WTC11 (cell line): ENCODE data around the gene OSBPL6.
"Not testable (repeated sequence)": the region's sequence is repeated elsewhere in the genome, so short reads cannot be mapped to it uniquely, and the experiment has no call there.

Source experiments
- ATF3 ChIP-seq: sonication (generic); formaldehyde crosslinking; conservative IDR thresholded peaks from 2 replicates; pipeline ENCODE4 v1.8.1; 2022; ENCODE audit warnings: mild to moderate bottlenecking, missing genetic modification reagents
- CBFB ChIP-seq: sonication (generic); formaldehyde crosslinking; IDR thresholded peaks from 2 replicates; pipeline ENCODE4 v1.8.1; 2022; ENCODE audit warnings: mild to moderate bottlenecking, low read depth, missing genetic modification reagents
- CREM ChIP-seq: sonication (generic); formaldehyde crosslinking; IDR thresholded peaks from 2 replicates; pipeline ENCODE4 v1.8.1; 2022; ENCODE audit warnings: mild to moderate bottlenecking, missing genetic modification reagents, moderate library complexity
- CTCF ChIP-seq: fragments of 200-600 bp; IDR thresholded peaks from 2 replicates; pipeline ENCODE4 v1.8.0; 2022; ENCODE audit warnings: antibody characterized with exemption
- ELF4 ChIP-seq: sonication (generic); formaldehyde crosslinking; IDR thresholded peaks from 2 replicates; pipeline ENCODE4 v1.8.1; 2022; ENCODE audit warnings: low read depth, mild to moderate bottlenecking, moderate library complexity, missing genetic modification reagents
- ETV6 ChIP-seq: sonication (generic); formaldehyde crosslinking; IDR thresholded peaks from 2 replicates; pipeline ENCODE4 v1.8.1; 2022; ENCODE audit warnings: mild to moderate bottlenecking, missing genetic modification reagents
- NR2C2 ChIP-seq: sonication (generic); formaldehyde crosslinking; IDR thresholded peaks from 2 replicates; pipeline ENCODE4 v1.8.0; 2022; ENCODE audit warnings: mild to moderate bottlenecking, missing genetic modification reagents
- SP1 ChIP-seq: sonication (generic); formaldehyde crosslinking; conservative IDR thresholded peaks from 2 replicates; pipeline ENCODE4 v1.8.1; 2022; ENCODE audit warnings: missing genetic modification reagents
- USF2 ChIP-seq: sonication (generic); formaldehyde crosslinking; IDR thresholded peaks from 2 replicates; pipeline ENCODE4 v1.8.1; 2023; ENCODE audit warnings: mild to moderate bottlenecking, missing genetic modification reagents, moderate library complexity
- ZNF263 ChIP-seq: sonication (generic); formaldehyde crosslinking; IDR thresholded peaks from 2 replicates; pipeline ENCODE4 v1.8.1; 2022; ENCODE audit warnings: low read depth, mild to moderate bottlenecking, moderate library complexity, missing genetic modification reagents
- TF ChIP-seq, protein P1 (sequence below): fragments of 250-450 bp; sonication (Bioruptor Pico); IDR thresholded peaks from 2 replicates; pipeline ENCODE4 v1.8.0; 2021; ENCODE audit warnings: mild to moderate bottlenecking
- TF ChIP-seq, protein P2 (sequence below): sonication (generic); formaldehyde crosslinking; IDR thresholded peaks from 2 replicates; pipeline ENCODE4 v1.8.1; 2023; ENCODE audit warnings: mild to moderate bottlenecking, missing genetic modification reagents, borderline replicate concordance

DNA sequence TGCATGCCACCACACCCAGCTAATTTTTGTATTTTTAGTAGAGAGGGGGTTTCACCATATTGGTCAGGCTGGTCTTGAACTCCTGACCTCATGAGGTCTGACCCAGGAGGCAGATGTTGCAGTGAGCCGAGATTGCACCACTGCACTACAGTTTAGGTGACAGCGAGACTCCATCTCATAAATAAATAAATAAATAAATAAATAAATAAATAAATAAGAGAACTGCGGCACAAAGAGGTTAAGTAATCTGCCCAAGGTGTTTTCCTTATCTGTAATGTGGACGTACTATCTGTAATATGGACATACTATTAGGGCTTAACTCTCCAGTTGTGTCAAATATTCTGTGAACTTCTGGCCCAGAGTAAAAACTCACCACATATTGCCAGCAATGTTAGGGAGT lies 4.1 kb downstream of the OSBPL6 start:
- not testable (repeated sequence) for TF ChIP-seq ATF3 (CRISPR knock-in tag); CBFB (CRISPR knock-in tag); CTCF; SP1 (CRISPR knock-in tag); CREM (CRISPR knock-in tag); NR2C2 (CRISPR knock-in tag); ELF4 (CRISPR knock-in tag); USF2 (CRISPR knock-in tag); ZNF263 (CRISPR knock-in tag); ETV6 (CRISPR knock-in tag)
- TF ChIP-seq, protein P1, sequence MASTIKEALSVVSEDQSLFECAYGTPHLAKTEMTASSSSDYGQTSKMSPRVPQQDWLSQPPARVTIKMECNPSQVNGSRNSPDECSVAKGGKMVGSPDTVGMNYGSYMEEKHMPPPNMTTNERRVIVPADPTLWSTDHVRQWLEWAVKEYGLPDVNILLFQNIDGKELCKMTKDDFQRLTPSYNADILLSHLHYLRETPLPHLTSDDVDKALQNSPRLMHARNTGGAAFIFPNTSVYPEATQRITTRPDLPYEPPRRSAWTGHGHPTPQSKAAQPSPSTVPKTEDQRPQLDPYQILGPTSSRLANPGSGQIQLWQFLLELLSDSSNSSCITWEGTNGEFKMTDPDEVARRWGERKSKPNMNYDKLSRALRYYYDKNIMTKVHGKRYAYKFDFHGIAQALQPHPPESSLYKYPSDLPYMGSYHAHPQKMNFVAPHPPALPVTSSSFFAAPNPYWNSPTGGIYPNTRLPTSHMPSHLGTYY (CRISPR knock-in tag), result not testable (repeated sequence)
- TF ChIP-seq, protein P2, sequence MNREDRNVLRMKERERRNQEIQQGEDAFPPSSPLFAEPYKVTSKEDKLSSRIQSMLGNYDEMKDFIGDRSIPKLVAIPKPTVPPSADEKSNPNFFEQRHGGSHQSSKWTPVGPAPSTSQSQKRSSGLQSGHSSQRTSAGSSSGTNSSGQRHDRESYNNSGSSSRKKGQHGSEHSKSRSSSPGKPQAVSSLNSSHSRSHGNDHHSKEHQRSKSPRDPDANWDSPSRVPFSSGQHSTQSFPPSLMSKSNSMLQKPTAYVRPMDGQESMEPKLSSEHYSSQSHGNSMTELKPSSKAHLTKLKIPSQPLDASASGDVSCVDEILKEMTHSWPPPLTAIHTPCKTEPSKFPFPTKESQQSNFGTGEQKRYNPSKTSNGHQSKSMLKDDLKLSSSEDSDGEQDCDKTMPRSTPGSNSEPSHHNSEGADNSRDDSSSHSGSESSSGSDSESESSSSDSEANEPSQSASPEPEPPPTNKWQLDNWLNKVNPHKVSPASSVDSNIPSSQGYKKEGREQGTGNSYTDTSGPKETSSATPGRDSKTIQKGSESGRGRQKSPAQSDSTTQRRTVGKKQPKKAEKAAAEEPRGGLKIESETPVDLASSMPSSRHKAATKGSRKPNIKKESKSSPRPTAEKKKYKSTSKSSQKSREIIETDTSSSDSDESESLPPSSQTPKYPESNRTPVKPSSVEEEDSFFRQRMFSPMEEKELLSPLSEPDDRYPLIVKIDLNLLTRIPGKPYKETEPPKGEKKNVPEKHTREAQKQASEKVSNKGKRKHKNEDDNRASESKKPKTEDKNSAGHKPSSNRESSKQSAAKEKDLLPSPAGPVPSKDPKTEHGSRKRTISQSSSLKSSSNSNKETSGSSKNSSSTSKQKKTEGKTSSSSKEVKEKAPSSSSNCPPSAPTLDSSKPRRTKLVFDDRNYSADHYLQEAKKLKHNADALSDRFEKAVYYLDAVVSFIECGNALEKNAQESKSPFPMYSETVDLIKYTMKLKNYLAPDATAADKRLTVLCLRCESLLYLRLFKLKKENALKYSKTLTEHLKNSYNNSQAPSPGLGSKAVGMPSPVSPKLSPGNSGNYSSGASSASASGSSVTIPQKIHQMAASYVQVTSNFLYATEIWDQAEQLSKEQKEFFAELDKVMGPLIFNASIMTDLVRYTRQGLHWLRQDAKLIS, result not testable (repeated sequence)
